NCI-H748 (cell line): ENCODE measurements around the gene GPR176.
"Not testable (repeated sequence)": the region's sequence is repeated elsewhere in the genome, so short reads cannot be mapped to it uniquely, and the experiment has no call there.

ENCODE experiments used
- DNase-seq: peaks from one replicate; lab custom pipeline; 2025; ENCODE audit not compliant: unreplicated experiment; lab: John Stamatoyannopoulos, UW

The GPR176 gene

GRCh38 chr15:39893051-39893450 lies 27.0 kb downstream of the GPR176 start:
- DNase-seq = not testable (repeated sequence)

- no peak for DNase-seq
Measured at GRCh38 chr15:39892418-39892817, 27.6 kb downstream of the GPR176 start.

- no peak for DNase-seq
Measured at GRCh38 chr15:39890621-39891020, 29.4 kb downstream of the GPR176 start.

GRCh38 chr15:39889601-39890000 lies 30.5 kb downstream of the GPR176 start:
- no peak for DNase-seq

- no peak for DNase-seq
Measured at GRCh38 chr15:39888809-39889208, 31.3 kb downstream of the GPR176 start.

- DNase-seq = no peak
Measured at GRCh38 chr15:39888243-39888642, 31.8 kb downstream of the GPR176 start.

- DNase-seq = no peak
Measured at GRCh38 chr15:39887832-39888231, 32.2 kb downstream of the GPR176 start.

GRCh38 chr15:39887211-39887610 lies 32.9 kb downstream of the GPR176 start:
- no peak for DNase-seq

- DNase-seq = no peak
Measured at GRCh38 chr15:39886418-39886817, 33.6 kb downstream of the GPR176 start.

- no peak for DNase-seq
Measured at GRCh38 chr15:39885099-39885777, 34.8 kb downstream of the GPR176 start.

- DNase-seq = no peak
Measured at GRCh38 chr15:39884351-39884750, 35.7 kb downstream of the GPR176 start.

GRCh38 chr15:39882602-39883001 lies 37.5 kb downstream of the GPR176 start:
- no peak for DNase-seq

- no peak for DNase-seq
Measured at GRCh38 chr15:39881790-39882189, 38.3 kb downstream of the GPR176 start.

- DNase-seq = no peak
Measured at GRCh38 chr15:39880718-39881387, 39.2 kb downstream of the GPR176 start.

- no peak for DNase-seq
Measured at GRCh38 chr15:39878406-39878785, 41.7 kb downstream of the GPR176 start.

GRCh38 chr15:39874890-39875549 lies 45.0 kb downstream of the GPR176 start:
- peak; percentile 57 for DNase-seq

- DNase-seq = no peak
Measured at GRCh38 chr15:39873978-39874377, 46.1 kb downstream of the GPR176 start.

GRCh38 chr15:39870537-39870936 lies 49.5 kb downstream of the GPR176 start:
- no peak for DNase-seq

- DNase-seq = no peak
Measured at GRCh38 chr15:39869858-39870515, 50.1 kb downstream of the GPR176 start.

GRCh38 chr15:39869254-39869653 lies 50.8 kb downstream of the GPR176 start:
- peak; percentile 55 for DNase-seq

- no peak for DNase-seq
Measured at GRCh38 chr15:39868396-39868795, 51.7 kb downstream of the GPR176 start.

- no peak for DNase-seq
Measured at GRCh38 chr15:39864116-39864515, 56.0 kb downstream of the GPR176 start.
